Activated CD4-positive, alpha-beta T cell treated with anti-CD3 and anti-CD28 coated beads for 48 hours (primary cell): Measurements from ENCODE around the gene NUP43.
"Not testable (repeated sequence)": the region's sequence is repeated elsewhere in the genome, so short reads cannot be mapped to it uniquely, and the experiment has no call there.

Experiments used
- DNase-seq: peaks from one replicate; pipeline ENCODE4 v3.0.0-alpha.2; 2020

NUP43 gene

DNA sequence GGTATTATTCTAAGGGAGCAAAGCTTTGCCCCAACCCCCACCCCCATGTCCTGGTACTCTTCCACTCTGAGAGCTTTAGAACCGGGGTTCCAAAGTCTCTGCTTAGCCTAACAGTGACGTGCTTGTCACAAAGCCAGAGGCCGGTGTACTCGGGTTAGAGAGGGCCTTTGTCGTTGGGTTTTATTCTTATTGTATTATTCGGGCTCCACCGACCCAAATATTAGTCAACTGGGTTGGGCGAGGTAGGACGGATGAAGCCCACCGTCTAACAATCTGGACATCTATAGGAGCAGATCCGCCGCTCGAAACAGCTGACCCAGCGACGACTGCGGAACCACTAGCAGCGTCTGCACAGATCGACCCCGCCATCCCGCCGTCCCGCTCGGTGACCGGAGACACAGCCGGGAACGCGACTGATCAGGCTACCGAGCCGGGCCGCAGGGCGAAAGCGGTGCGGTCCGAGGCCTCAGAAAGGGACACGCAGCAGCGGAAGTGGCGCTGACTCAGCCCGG, 2.8 kb upstream of the NUP43 start:
- not testable (repeated sequence) for DNase-seq

DNA sequence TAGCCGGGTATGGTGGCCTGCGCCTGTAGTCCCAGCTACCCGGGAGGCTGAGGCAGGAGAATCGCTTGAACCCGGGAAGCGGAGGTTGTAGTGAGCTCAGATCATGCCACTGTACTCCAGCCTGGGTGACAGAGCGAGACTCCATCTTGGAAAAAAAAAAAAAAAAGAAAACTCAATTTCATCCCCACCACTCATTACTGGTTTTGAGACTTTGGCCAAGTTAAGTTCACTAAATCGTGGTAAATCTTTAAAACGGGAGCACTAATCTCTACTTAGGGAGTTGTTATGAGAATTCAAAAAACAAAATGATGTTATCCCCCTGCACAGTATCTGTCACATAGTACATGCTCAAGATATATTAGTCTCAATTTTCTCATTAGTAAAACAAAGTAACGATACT, 1.1 kb downstream of the NUP43 start:
- DNase-seq: not testable (repeated sequence)

DNA sequence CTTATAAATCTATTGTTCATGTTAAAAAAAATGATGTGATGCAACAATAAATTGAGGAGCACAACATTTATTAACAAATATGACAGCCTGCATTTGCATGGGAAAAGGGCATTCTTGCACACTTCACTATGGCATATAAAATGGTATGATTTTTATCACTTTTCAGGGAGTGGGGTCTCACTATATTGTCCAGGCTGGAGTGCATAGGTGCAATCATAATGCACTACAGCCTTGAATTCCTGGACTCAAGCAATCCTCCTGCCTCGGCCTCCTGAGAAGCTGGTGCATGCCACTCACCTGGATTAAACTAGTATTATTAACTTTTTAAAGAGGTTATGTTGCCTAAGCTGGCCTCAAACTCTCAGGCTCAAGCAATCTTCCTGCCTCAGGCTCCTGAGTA, 11.4 kb downstream of the NUP43 start:
- no peak for DNase-seq

DNA sequence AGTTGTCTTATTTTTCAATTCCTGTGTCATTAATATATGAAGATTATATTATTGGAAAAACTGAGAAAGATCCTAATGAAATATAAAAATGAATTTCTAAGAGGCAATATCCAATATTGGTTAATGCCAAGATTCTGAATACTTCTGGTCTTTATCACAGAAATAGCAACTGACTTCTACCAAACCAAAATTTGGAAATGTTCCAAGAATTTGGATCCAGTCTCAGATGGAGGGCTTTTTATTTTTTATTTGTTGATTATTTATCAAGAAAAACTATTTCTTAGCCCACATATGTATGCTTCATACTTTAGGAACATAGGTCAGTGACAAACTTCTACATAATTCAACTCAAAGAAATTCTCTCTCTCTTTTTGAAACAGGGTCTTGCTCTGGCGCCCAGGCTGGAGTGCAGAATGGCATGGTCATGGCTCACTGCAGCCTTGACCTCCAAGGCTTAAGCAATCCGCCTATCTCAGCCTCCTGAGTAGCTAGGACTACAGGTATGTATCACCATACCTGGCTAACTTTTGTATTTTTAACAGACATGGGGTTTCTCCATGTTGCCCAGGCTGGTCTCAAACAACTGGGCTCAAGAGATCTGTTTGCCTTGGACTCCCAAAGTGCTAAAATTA, 13.1 kb downstream of the NUP43 start:
- DNase-seq: no peak

DNA sequence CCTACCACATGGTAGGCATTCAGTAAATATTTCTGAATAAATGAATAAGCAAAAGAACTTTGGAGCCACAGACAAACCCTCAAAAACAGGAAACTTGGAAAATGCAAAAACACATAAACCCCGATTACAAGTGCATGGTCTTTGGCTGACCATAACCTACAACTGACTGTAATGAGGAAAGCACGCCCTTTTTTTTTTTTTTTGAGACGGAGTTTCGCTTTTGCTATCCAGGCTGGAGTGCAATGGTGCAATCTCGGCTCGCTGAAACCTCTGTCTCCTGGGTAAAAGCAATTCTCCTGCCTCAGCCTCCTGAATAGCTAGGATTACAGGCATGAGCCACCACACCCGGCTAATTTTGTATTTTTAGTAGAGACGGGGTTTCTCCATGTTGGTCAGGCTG, 16.5 kb downstream of the NUP43 start:
- DNase-seq: no peak

DNA sequence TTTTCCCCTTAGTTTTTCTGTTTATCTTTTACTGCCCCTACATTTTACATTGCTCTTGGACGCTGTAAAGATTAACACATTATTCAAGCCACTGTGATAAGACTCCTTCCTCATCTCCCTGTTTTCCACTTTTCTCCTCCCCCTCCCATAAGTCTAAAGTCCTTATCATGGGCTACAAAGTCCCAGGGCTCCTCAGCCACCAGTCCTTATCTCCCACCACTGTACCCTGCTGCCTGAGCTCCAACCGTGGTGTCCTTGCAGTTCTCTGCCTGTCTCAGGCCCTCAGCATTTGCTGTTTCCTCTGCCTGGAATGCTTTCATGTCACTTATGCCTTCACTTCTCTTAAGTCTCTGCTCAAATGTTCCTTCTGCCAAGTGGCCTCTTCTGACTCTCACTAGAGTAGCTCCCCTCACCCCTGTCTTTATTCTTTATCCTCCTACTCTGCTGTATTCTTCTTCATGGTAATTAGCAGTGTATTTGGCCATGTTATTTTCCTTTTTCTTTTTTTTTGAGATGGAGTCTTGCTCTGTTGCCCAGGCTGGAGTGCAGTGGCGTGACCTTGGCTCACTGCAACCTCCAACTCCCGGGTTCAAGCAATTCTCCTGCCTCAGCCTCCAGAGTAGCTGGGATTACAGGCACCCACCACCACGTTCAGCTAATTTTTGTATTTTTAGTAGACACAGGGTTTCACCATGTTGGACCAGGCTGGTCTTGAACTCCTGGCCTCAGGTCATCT, 17.7 kb downstream of the NUP43 start:
- no peak for DNase-seq

DNA sequence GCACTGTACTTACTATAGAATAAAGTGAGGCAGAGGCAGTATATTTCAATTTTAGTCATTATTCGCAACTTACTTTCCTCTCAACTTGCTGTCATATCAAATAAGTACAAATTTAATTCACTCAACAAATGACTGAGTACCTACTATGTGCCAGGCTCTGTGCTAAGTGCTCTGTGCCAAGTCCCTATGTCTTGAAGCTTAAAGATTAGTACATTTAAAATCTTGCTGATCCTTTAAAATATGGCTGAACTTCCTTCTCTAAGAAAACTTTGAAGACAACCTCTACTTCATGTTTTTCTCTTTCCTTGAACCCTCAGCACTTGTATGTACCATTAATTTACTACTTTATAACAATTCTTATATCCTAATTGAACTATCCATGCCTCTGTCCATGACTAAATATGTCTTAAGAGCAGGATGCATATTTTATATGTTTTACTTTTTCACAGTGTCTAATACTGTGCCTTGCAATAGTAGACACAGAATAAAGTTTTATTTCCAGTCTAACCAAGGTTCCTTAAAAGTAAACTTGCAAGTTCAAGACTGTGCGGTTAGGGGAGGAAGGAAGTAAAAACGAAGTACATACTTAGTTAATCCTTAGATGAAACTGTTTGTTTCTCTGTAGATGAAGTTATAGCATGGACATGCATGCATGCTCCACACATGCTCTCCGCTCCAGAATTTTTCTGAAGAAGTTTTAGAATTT, 18.4 kb downstream of the NUP43 start:
- no peak for DNase-seq

DNA sequence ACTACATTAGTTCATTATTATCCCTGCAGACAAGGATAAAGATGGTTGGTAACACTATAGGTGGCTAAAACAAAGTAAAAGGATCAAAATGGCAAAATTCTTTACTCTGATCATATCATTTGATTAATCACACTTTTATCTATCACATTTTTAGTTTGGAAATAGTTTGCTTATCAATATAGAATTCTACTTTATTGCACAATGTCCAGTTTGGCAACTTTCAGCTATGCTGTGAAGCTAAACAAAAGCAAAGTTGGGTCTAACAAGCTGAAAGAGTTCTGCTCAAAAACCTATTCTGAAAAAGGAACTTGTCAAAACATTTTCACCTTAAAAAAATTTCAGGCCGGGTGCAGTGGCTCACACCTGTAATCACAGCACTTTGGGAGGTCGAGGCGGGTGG, 20.5 kb downstream of the NUP43 start:
- no peak for DNase-seq

DNA sequence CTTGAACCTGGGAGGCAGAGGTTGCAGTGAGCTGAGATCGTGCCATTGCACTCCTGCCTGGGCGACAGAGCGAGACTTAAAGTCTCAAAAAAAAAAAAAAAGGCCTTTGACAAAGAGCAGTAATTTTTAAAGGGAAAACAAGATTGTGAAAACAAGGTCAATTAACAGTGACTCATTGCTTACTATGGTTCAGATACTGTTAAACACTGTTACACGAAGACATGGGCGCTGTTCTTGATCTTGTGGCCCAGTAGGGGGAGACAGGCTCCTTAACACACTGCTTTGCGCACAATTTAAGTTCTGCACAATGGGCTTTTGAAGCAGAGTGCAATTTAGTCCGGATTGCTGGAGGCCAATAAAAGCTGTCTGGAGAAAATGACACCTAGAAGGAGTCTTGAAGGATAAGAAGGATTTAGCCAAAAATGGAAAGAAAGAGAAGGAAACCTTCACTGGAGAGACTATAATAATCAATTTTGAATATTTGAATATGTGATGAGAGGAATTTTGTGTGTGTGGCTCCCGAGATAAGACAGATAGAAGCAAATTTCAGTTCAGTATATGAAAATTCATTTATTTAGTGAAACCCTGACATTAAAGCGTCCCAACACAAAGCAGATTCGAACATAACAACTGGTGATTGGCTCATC, 22.4 kb downstream of the NUP43 start:
- peak; percentile 46 for DNase-seq

DNA sequence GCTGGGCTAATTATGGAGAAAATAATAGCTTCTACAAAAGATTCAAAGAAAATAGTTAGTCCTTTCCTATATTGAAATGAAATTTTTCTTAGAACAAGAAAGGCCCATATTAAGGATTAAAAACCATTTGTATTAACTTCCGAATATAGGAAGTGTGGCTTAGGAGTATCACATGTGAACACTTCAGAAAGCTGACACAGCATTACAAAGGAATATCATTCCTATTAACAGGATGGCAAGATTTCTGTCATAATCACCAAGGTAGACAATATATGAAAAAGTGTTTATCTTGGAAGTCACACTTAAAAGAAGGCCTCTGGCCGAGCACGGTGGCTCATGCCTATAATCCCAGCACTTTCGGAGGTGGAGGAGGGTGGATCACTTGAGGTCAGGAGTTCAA, 23.1 kb downstream of the NUP43 start:
- DNase-seq: no peak

DNA sequence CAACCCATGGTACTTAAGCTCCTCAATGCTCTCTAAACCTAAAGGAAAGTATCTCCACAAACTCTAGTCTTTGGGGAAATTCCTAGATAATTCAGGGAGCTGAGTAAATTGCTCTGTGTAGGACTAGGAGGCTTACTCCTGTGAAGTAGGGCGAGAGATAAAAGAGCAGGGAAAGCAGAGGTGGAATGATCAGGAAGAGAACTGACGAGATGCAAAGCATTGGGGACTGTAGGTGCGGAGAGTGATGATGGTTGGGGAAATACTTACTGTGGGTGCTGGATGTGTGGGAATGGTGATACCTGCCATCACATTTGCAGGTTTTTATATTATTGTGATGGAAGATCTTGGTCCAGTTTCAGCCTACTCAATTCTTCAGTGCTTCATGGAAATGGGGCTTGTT, 26.8 kb downstream of the NUP43 start:
- no peak for DNase-seq

DNA sequence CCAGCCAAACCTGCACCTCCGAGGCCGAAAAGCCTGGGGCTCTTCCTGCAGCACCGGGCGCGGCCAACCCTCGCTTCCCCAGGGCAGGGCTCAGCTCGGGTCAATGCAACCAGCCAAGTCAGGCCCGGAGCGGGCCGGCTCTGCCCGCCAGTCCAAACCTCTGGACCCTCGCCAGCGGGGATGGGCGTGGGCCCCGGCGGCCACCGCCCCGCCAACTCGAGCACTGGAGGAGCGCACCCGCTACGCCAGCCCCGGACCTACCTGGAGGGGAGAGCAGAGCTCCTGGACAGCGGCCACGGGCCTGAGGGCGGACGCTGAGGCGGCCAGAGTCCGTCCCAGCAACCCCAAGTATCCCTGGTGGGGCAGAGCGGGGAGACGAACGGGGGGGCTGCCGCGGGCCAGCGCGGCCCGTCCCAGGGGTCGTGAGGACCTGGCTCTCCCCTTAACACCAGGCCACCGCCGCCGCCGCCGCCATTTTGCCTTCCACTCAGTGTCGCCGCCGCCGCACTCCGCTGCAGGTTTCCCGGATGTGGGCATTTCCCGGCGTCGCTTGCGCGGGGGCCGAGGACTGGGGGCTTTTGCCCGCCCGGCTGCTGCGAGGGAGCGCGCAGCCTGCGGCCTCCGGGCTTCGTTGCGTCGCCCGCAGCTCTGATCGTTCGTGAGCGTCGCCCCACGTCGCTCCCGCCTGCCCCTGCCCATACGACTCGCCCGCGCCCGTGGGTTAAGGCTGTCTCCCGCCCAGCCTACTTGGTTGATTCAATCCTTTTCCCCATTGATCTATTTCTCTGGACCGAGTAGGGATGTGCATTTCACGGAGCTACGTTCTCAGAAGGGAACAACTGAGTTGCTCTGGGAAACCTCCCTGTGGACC, 28.5 kb downstream of the NUP43 start, which contains the start of gene LATS1:
TSS of gene LATS1 (minus strand) at position 514 of the 871 bp plus-strand sequence. CDS start 15,975 bp downstream, outside the sequence.
- peak; percentile 96 for DNase-seq

DNA sequence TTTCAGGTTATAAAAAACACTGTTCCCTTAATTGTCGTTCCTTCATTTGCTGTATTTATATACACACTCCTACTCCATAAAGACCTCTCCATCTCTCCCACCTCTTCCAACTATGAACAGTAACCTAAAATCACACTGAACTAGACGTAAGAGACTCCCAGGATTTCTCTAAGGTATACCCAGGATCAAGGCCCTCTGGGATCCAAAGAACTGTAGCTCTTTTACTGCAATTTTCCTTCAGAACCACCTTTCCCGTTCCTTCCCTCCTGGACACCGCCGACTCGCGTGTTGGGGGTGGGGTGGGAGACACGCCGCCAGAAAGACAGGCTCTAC, 29.1 kb downstream of the NUP43 start:
- DNase-seq: no peak

DNA sequence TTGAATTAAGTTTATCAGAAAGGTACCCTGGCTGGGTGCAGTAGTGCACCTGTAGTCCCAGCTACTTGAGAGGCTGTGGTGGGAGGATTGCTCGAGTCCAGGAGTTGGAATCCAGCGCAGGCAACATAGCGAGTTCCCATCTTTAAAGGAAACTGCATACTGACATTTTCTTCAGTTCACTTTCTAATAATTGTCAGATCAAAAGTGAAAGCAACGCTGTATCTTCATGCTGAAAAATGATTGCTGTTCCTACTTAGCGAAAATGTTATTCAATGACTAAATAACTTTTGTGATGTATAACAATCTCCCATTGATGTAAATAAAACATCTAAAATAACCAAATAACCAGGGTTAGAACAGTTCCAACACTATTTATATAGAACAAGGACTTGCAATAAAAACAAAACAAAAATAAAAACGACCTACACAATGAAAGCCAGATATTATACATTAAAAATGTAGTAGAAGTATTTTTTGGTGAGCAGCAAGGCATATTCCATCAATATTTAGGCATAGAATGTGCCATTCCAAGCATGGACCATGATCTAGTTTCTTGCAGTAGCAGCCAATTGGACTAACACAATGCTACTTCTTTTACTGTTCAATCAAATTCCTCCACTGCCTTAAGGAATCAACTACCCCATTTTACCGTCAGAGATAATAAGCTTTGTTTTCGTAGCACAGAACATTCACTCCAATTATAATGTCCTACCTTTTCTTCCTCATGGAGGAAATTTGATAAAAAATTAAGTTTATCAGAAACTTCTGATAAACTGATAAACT, 30.0 kb downstream of the NUP43 start:
- no peak for DNase-seq

DNA sequence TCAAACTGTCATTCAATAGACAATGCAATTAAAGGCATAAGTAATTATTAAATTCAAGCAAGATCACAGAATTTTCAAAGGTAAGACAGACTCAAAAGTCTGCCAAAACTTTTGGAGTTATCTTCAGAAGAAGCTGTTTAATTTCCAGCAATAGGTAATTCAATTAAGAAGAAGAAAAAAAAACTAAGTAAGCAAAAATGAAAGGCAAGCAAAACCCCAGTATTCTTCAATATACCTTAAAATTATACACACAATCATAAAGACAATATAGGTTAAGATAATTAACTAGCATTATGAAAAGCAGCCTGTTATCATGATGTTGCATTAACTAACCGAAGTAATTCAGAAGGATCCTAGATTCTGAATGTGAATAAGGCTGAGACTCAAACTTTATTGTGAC, 31.9 kb downstream of the NUP43 start:
- no peak for DNase-seq

DNA sequence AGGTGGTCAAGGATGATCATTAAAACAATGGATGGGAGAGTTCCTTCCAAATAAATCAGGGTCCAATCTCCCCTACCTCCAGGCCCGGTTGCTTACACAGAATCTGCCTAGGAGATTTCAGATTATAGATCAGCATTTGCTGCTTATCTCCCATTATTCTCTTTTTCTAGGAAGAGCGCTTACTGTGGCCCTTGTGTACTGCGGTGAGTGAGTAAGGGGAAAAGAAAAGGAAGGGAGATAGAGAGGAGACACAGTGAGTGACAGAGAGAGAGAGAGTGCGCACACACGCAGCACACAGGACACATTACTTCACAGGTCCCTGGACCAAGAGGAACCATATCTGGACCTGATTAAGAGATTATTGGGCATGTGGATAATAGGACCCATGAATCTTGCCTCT, 34.6 kb downstream of the NUP43 start:
- no peak for DNase-seq

DNA sequence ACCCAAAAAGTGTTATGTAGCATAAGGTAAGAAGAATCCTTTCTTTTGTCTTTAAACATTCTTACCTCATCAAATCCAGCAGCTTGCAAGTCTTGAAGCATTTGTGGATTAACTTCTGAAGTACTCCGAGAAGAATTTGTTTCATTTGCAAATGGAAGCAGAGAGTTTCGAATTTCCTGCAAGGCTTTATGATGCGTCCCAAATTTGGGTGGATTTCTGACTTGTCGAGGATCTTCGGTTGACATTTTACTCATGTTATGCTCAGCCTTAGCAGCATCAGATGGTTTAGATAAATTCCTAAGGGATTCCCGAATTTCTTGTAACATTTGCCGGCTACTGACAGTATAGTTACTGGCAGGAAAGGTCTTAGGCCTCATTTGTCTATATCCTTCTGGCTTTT, 44.6 kb downstream of the NUP43 start:
- DNase-seq: no peak

DNA sequence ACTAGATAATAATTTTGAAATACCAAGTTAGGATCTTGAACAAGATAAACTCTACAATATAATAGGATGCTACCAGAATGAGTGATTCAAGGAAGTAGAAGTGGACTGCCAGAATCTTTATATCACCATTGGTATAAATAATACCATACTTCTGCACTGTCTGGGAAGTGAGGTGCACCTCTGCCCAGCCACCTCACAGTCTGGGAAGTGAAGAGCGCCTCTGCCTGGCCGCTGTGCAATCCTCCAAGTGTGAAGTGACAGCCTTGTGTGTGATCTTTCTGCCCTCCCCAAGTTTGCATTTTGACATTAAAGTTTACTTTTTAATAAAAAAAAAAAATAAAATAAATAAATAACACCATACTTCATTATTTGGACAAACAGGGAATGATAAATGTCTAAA, 47.2 kb downstream of the NUP43 start:
- DNase-seq: no peak

DNA sequence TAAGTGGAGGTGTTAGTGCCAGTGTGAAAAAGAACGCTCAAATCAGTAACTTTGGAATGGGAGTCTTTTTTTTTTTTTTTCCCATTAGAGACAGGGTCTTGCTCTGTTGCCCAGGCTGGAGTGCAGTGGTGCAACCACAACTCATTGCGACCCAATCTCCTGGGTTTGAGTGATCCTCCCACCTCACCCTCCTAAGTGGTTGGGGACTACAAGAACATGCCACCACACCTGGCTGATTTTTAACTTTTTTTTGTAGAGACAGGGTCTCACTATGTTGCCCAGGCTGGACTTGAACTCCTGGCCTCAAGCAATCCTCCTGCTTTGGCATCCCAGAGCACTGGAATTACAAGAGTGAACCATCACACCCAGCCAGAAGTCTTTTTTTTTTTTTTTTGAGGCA, 48.2 kb downstream of the NUP43 start:
- DNase-seq: no peak

DNA sequence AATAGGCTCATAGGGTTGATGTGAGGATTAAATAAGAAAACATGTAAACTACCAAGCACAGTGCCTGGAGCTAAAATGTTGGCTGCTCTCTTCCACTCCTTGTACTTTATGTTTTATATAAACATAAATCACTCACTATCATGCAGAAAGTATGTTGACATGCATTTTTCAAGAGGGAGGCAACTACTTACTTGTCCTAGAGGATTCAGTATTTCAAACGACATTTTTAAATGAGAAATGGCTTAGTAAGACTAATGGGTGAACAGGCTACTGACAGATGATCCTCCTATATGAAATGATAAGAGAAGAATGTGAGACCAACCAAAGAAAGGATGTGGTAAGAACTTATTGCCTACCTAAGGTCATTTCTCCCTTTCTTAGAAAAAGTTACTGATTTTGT, 49.4 kb downstream of the NUP43 start:
- no peak for DNase-seq

DNA sequence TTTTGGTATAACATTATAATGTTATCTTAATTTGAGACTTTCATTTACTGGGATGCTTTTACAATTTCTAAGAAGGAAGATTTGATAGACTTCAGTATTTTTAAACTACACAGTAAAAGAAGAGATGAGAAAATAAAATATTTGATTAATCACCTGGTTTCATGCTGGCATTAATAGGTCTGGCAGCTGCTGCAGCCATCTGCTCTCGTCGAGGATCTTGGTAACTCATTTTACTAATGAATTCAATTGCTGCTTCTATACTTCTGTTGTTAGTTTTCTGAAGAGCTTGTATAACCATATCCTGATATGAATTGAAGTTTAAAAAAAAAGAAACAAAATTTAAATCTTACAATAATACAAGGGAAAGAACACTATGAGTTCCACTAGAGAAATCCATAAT, 51.4 kb downstream of the NUP43 start:
- DNase-seq: no peak

DNA sequence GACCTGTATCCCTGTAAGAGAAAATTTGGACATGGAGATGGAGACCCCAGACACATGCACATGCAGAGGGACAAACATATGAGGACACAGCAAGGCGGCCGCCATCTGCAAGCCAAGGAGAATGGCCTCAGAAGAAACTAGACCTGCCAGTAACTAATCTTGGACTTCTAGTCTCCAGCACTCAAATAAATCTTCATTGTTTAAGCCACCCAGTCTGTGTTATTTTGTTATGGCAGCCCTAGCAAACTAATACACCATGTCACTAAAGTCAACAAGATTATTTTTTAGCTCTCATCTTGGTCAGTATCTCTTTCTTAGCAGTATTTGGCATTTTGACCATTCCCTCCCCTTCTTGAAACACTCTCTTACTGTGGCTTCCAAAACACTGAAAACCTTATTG, 55.1 kb downstream of the NUP43 start:
- no peak for DNase-seq
